Heart left ventricle (tissue), 13 donors: ENCODE results near the gene PJVK.

Source experiments
- POLR2A ChIP-seq, 2 donors: fragments of 450-650 bp; IDR thresholded peaks; one replicate each; pipeline ENCODE4 v1.6.1; 2017; ENCODE audit warnings: antibody characterized with exemption in 2 of 2, mild to moderate bottlenecking in 2 of 2, moderate library complexity in 2 of 2
- TF ChIP-seq, protein P1 (sequence below), 12 donors: fragments of 200-600 bp; sonication (generic) in 4 of 12; IDR thresholded peaks; one replicate each; pipeline versions ENCODE4 v1.5.0 to v1.8.0; 2018 to 2022; ENCODE audit warnings: antibody characterized with exemption in 12 of 12, mild to moderate bottlenecking in 5 of 12
- donor health status: ischemic (EF 13 %, LVEDD 7.1; RV severe dilation, severe dysfunction).
- donor health status: DM: no; HTN: yes; CAD: no.
- donor health status: DM: no; HTN: no; CAD: no.
- donor health status: ischemic (EF 25% LVEDD 6.9; RV normal size, moderate dysfunction).
- donor health status: ischemic (EF 25% LVEDD 5.7; RV mildly dilated, moderate dysfunction).
- donor health status: ischemic (EF 35%, LVEDD 5.7; RV mildly dilated, moderate dysfunction).
- donor health status: nonischemic (EF 11% LVEDD 7.7; RV severe dilation, severe dysfunction).
- donor health status: DM: yes; HTN: yes; CAD: no.
- donor health status: PGD.
- donor health status: ischemic (EF 29% LVEDD 5.4; RV normal size, mild dysfunction).
- donor health status: nonischemic (EF 23%, LVEDD 6.1; RV moderate dilation, normal function).

GRCh38 chr2:178452334-178452733 lies 1.2 kb downstream of the PJVK start:
- TF ChIP-seq, protein P1, sequence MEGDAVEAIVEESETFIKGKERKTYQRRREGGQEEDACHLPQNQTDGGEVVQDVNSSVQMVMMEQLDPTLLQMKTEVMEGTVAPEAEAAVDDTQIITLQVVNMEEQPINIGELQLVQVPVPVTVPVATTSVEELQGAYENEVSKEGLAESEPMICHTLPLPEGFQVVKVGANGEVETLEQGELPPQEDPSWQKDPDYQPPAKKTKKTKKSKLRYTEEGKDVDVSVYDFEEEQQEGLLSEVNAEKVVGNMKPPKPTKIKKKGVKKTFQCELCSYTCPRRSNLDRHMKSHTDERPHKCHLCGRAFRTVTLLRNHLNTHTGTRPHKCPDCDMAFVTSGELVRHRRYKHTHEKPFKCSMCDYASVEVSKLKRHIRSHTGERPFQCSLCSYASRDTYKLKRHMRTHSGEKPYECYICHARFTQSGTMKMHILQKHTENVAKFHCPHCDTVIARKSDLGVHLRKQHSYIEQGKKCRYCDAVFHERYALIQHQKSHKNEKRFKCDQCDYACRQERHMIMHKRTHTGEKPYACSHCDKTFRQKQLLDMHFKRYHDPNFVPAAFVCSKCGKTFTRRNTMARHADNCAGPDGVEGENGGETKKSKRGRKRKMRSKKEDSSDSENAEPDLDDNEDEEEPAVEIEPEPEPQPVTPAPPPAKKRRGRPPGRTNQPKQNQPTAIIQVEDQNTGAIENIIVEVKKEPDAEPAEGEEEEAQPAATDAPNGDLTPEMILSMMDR (IDR thresholded peaks at IDR 0.05): no peak
- TF ChIP-seq POLR2A (IDR thresholded peaks at IDR 0.05): no peak
